Measurements from ENCODE around the gene CORO2B. TPM values are rescaled to one million over a fixed set of nuclear protein-coding genes. Genes with fewer than 3 reads are reported as not detected.
"Not testable (repeated sequence)": the region's sequence is repeated elsewhere in the genome, so short reads cannot be mapped to it uniquely, and the experiment has no call there.

The CORO2B gene
- total and polyA plus RNA-seq, 9 of the 15 experiments (the other 6 are each of a cell fraction or from before 2014, with no cell fraction given) = not detected

DNA sequence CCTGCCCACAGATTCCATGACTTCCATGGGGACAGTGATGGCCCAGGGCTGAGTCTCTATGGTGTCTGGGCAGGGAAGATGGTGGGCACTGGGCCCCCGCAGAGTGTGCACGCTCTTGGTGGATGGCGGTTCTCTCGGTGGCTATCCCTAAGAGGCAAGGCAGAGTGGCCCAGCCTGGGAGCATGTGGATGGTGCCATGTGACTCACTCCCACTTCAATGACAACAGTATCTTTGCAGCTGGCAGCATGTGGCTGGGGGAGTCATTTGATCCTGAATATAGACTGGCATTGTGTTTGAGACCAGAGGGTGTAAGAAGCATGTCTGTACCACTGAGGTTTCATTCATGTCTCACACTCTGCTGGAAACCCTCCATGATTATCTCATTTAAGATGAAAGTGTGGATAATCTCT is 101.2 kb downstream of the CORO2B start (continued):
- TF ChIP-seq GMEB1 (CRISPR knock-in tag; IDR thresholded peaks at IDR 0.05) = no peak
- TF ChIP-seq TGIF2 (CRISPR knock-in tag; IDR thresholded peaks at IDR 0.05) = no peak
- no peak for TF ChIP-seq SRSF1 (IDR thresholded peaks at IDR 0.05; ENCODE audit: low read depth, low read length)
- TF ChIP-seq ZBTB5 (IDR thresholded peaks at IDR 0.05) = no peak

DNA sequence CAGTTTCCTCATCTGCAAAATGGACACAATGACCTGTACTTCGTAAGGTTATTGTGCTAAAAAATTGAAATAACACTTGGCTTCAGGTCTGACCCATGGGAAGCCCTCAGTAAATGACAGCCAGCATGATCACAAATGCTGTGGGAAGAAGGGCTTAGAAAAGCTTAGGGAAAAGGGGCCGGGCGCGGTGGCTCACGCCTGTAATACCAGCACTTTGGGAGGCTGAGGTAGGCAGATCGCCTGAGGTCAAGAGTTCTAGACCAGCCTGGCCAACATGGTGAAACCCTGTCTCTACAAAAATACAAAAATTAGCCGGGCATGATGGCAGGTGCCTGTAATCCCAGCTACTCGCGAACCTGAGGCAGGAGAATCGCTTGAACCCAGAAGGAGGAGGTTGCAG is 102.0 kb downstream of the CORO2B start:
- CTCF ChIA-PET (ENCODE audit: low intra/inter-chr PET ratio); in situ Hi-C loops (cut with MboI); H4K20me1 ChIP-seq (replicated peaks; ENCODE audit: control insufficient read depth, insufficient read depth, low read length); intact Hi-C loops (cut with micrococcal nuclease); H3K9me1 ChIP-seq (ENCODE audit: control insufficient read depth, insufficient read depth, low read length); DNase-seq (ENCODE audit: extremely low read depth in 1 of 4, low spot score in 3 of 4); H3K9me3 ChIP-seq (replicated peaks; ENCODE audit: control insufficient read depth, insufficient read depth, low read depth, low read length); ATAC-seq; H3K79me2 ChIP-seq (ENCODE audit: control insufficient read depth, insufficient read depth, low read length); FAIRE-seq; H3K4me2 ChIP-seq (ENCODE audit: insufficient read depth, low read length); H3K27ac ChIP-seq (ENCODE audit: extremely low read depth, low read depth, low read length); H3K9ac ChIP-seq (ENCODE audit: insufficient read depth in 1 of 2, low read depth in 2 of 2, low read length in 2 of 2); H3K36me3 ChIP-seq (ENCODE audit: control insufficient read depth, insufficient read depth, low read length); H3K4me1 ChIP-seq (replicated peaks in 1 of 2; ENCODE audit: control insufficient read depth in 2 of 2, insufficient read depth in 2 of 2, low read length in 2 of 2); H3K4me3 ChIP-seq; H2AFZ ChIP-seq (ENCODE audit: low read depth, low read length); POLR2A ChIA-PET; BruUV-seq (replicated peaks): not testable (repeated sequence)
- WGBS (ENCODE audit: insufficient coverage, low coverage, missing lambda C conversion rate) = 4% methylated on average over 10 of the region's 10 CpGs
- H3K27me3 ChIP-seq (ENCODE audit: control insufficient read depth in 2 of 2, insufficient read depth in 2 of 2, low read length in 2 of 2) = peaks cover 14 to 47% of the 10 kb centered on the region in 2 experiments; a peak in 4 of 5 replicates

Data from K562 (cell line).